PC-3 (cell line): ENCODE data around the gene MEI1. TPM values are rescaled to one million over a fixed set of nuclear protein-coding genes. Genes with fewer than 3 reads are reported as not detected.

ENCODE experiments used
- ATAC-seq: fragments of 200-7000 bp; cut with Tn5 transposase; 2 replicates; pipeline ENCODE4 v1.9.1; 2020; ENCODE audit warnings: mild to moderate bottlenecking, moderate library complexity
- BruUV-seq: library from RNA; stranded (reverse); fragments of 400-500 nt; replicated peaks from 2 replicates; lab custom pipeline; 2021; lab: Mats Ljungman, UMichigan
- CTCF ChIA-PET: fragments of 300-600 bp; sonication (Branson Sonifier 250); formaldehyde crosslinking; loops from one replicate; lab custom pipeline; 2022; ENCODE audit warnings: antibody characterized with exemption; lab: Charles Lee
- POLR2A ChIA-PET: fragments of 300-600 bp; sonication (Branson Sonifier 250); formaldehyde crosslinking; loops from one replicate; lab custom pipeline; 2022; ENCODE audit warnings: antibody characterized with exemption; ENCODE audit not compliant: unreplicated experiment; lab: Charles Lee
- DNase-seq: peaks from one replicate; pipeline ENCODE4 v3.0.0-alpha.2; 2015
- H2AFZ ChIP-seq: fragments of 300-600 bp; sonication (generic); 2 replicates; pipeline ENCODE4 v1.6.0; 2016; ENCODE audit warnings: antibody characterized with exemption, low read length
- H3F3A ChIP-seq: fragments of 300-600 bp; sonication (generic); one replicate; pipeline ENCODE4 v1.6.0; 2017; ENCODE audit warnings: antibody characterized with exemption, low read length, control low read depth, mild to moderate bottlenecking; ENCODE audit not compliant: unreplicated experiment
- H3K27ac ChIP-seq: fragments of 300-600 bp; sonication (generic); 2 replicates; pipeline ENCODE4 v1.5.1; 2016; ENCODE audit warnings: mild to moderate bottlenecking, low read length
- H3K27me3 ChIP-seq: fragments of 300-600 bp; sonication (generic); 2 replicates; pipeline ENCODE4 v1.6.1; 2016; ENCODE audit warnings: low read length, mixed read lengths
- H3K36me3 ChIP-seq: fragments of 300-600 bp; sonication (generic); 2 replicates; pipeline ENCODE4 v1.6.1; 2016; ENCODE audit warnings: low read depth, mixed run types, low read length, mixed read lengths
- H3K4me1 ChIP-seq: fragments of 300-600 bp; sonication (generic); 2 replicates; pipeline ENCODE4 v1.5.1; 2016; ENCODE audit warnings: low read length; ENCODE audit not compliant: insufficient read depth
- H3K4me2 ChIP-seq: fragments of 300-600 bp; sonication (generic); 2 replicates; pipeline ENCODE4 v1.6.0; 2016; ENCODE audit warnings: low read length
- H3K4me3 ChIP-seq: fragments of 300-600 bp; sonication (generic); 2 replicates; pipeline ENCODE4 v1.5.1; 2016; ENCODE audit warnings: mild to moderate bottlenecking, low read length, mixed read lengths
- H3K79me2 ChIP-seq: fragments of 300-600 bp; sonication (generic); 2 replicates; pipeline ENCODE4 v1.6.1; 2017; ENCODE audit warnings: low read length, mixed read lengths
- H3K9ac ChIP-seq: fragments of 300-600 bp; sonication (generic); 2 replicates; pipeline ENCODE4 v1.6.0; 2016; ENCODE audit warnings: mild to moderate bottlenecking, low read length
- H3K9me2 ChIP-seq: fragments of 300-600 bp; sonication (generic); replicated peaks from 2 replicates; pipeline ENCODE4 v1.6.1; 2016; ENCODE audit warnings: mixed run types, low read length, mixed read lengths
- H3K9me3 ChIP-seq: fragments of 300-600 bp; sonication (generic); 2 replicates; pipeline ENCODE4 v1.6.1; 2016; ENCODE audit warnings: low read length, mixed read lengths
- H4K20me1 ChIP-seq: fragments of 300-600 bp; sonication (generic); 2 replicates; pipeline ENCODE4 v1.6.1; 2016; ENCODE audit warnings: low read length, mixed read lengths
- CTCF ChIP-seq: fragments of 300-600 bp; sonication (generic); conservative IDR thresholded peaks from 2 replicates; pipeline ENCODE4 v1.5.1; 2017; ENCODE audit warnings: antibody characterized with exemption, low read depth, mild to moderate bottlenecking, low read length
- EZH2 ChIP-seq: fragments of 300-600 bp; sonication (generic); IDR thresholded peaks from one replicate; pipeline ENCODE4 v1.6.1; 2017; ENCODE audit warnings: antibody characterized with exemption, mild to moderate bottlenecking, low read length; ENCODE audit not compliant: unreplicated experiment
- EZH2phosphoT487 ChIP-seq: fragments of 300-600 bp; sonication (generic); IDR thresholded peaks from 2 replicates; pipeline ENCODE4 v1.6.1; 2018; ENCODE audit warnings: mild to moderate bottlenecking, antibody characterized with exemption, low read length, borderline replicate concordance
- intact Hi-C: fragments of 100-400 bp; cut with micrococcal nuclease; formaldehyde crosslinking; loops from 2 replicates; pipeline ENCODE4 v1.9.0; 2023
- total RNA-seq: library from RNA; depleted of rRNA; stranded (reverse); fragments of >200 nt; gene quantifications from 2 replicates; pipeline ENCODE4 v1.2.3, GENCODE V29; 2014

MEI1 gene
- total RNA-seq, 1 experiment from 2014 or later, result 1.4 TPM

- no peaks in the 10 kb centered on the region for H3K36me3 ChIP-seq
- H3K4me2 ChIP-seq, result no peak overlapping the region
- BruUV-seq, result no TSS peak
- no peaks in the 10 kb centered on the region for H3K4me1 ChIP-seq
- ATAC-seq, result no peak
- CTCF ChIA-PET, result interaction anchor here (1.1 kb wide), 1 partner anchor 45 kb away, joined by 8 read pairs; no protein-coding TSS in a partner anchor
- no peak overlapping the region for H2AFZ ChIP-seq
- H3K27me3 ChIP-seq, result no peaks in the 10 kb centered on the region
- no peaks in the 10 kb centered on the region for H3K9me3 ChIP-seq
- H4K20me1 ChIP-seq, result no peaks in the 10 kb centered on the region
- intact Hi-C loops, result no loop called here
- H3K79me2 ChIP-seq, result no peaks in the 10 kb centered on the region
- no peaks in the 10 kb centered on the region for H3F3A ChIP-seq
- no peak overlapping the region for H3K4me3 ChIP-seq
- H3K9ac ChIP-seq, result no peak overlapping the region
- DNase-seq, result no peak
- H3K9me2 ChIP-seq, result no peaks in the 10 kb centered on the region
- TF ChIP-seq EZH2phosphoT487, result no peak
- no peak for TF ChIP-seq CTCF
- TF ChIP-seq EZH2, result no peak
- no peak overlapping the region for H3K27ac ChIP-seq
- POLR2A ChIA-PET, result no interaction called here
Observed at GRCh38 chr22:41742918-41743317, 43.6 kb downstream of the MEI1 start.

- Histone ChIP-seq H3K27ac (no peak overlapping the region), H2AFZ (no peak overlapping the region), H3K4me1 (no peaks in the 10 kb centered on the region), H3K9me2 (no peaks in the 10 kb centered on the region), H3K27me3 (no peaks in the 10 kb centered on the region), H4K20me1 (no peaks in the 10 kb centered on the region), H3K9me3 (no peaks in the 10 kb centered on the region), H3K9ac (no peak overlapping the region), H3K36me3 (no peaks in the 10 kb centered on the region), H3F3A (no peaks in the 10 kb centered on the region), H3K4me2 (no peak overlapping the region), H3K79me2 (no peaks in the 10 kb centered on the region), H3K4me3 (no peak overlapping the region)
- intact Hi-C loops, result loop anchor here (1.0 to 5.0 kb wide), 3 partner anchors 56 to 195 kb away; partner anchors contain the start of gene CCDC134
- ChIA-PET POLR2A (interaction anchor here (0.6 kb wide), 1 partner anchor 36 kb away, joined by 3 read pairs; no protein-coding TSS in a partner anchor), CTCF (interaction anchor here (0.6 to 1.3 kb wide), 3 partner anchors 35 to 195 kb away, joined by 3 to 8 read pairs (median 6); no protein-coding TSS in a partner anchor)
- ATAC-seq (no peak), DNase-seq (no peak)
- no TSS peak for BruUV-seq
- TF ChIP-seq CTCF (no peak), EZH2 (no peak), EZH2phosphoT487 (no peak)
Observed at GRCh38 chr22:41745968-41746367, 46.7 kb downstream of the MEI1 start.
